ENCODE data around the gene GLT1D1.

DNA sequence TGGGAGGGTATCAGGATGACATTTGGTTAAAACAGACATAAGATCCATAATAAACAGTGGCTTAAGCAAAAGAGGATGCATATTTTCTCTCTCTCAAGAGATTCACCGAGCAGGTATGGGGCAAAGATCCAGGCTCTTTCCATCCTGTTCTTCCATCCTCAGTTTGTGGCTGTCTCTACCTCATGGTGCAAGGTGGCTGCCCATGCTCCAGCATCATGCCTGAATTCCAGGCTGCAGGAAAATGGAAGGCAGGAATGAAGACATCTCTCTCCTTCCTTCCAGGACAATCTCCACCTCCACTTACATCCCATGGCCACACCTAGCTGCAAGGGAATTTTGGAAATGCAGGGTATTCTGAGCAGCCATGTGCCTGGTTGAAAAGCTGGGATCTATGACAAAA lies 136.0 kb downstream of the GLT1D1 start:
- TF ChIP-seq, protein P1, sequence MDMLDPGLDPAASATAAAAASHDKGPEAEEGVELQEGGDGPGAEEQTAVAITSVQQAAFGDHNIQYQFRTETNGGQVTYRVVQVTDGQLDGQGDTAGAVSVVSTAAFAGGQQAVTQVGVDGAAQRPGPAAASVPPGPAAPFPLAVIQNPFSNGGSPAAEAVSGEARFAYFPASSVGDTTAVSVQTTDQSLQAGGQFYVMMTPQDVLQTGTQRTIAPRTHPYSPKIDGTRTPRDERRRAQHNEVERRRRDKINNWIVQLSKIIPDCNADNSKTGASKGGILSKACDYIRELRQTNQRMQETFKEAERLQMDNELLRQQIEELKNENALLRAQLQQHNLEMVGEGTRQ (IDR thresholded peaks at IDR 0.05; ENCODE audit: borderline replicate concordance, low read depth, low read length), result no peak
- TF ChIP-seq, protein P2, sequence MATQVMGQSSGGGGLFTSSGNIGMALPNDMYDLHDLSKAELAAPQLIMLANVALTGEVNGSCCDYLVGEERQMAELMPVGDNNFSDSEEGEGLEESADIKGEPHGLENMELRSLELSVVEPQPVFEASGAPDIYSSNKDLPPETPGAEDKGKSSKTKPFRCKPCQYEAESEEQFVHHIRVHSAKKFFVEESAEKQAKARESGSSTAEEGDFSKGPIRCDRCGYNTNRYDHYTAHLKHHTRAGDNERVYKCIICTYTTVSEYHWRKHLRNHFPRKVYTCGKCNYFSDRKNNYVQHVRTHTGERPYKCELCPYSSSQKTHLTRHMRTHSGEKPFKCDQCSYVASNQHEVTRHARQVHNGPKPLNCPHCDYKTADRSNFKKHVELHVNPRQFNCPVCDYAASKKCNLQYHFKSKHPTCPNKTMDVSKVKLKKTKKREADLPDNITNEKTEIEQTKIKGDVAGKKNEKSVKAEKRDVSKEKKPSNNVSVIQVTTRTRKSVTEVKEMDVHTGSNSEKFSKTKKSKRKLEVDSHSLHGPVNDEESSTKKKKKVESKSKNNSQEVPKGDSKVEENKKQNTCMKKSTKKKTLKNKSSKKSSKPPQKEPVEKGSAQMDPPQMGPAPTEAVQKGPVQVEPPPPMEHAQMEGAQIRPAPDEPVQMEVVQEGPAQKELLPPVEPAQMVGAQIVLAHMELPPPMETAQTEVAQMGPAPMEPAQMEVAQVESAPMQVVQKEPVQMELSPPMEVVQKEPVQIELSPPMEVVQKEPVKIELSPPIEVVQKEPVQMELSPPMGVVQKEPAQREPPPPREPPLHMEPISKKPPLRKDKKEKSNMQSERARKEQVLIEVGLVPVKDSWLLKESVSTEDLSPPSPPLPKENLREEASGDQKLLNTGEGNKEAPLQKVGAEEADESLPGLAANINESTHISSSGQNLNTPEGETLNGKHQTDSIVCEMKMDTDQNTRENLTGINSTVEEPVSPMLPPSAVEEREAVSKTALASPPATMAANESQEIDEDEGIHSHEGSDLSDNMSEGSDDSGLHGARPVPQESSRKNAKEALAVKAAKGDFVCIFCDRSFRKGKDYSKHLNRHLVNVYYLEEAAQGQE (IDR thresholded peaks at IDR 0.05; ENCODE audit: low read depth, low read length), result no peak
- TF ChIP-seq GABPA (IDR thresholded peaks at IDR 0.05; ENCODE audit: low read depth) (no peak), RAD21 (IDR thresholded peaks at IDR 0.05; ENCODE audit: low read length) (no peak), TEAD4 (IDR thresholded peaks at IDR 0.05; ENCODE audit: borderline replicate concordance, insufficient read depth) (no peak)
- TF ChIP-seq, protein P3, sequence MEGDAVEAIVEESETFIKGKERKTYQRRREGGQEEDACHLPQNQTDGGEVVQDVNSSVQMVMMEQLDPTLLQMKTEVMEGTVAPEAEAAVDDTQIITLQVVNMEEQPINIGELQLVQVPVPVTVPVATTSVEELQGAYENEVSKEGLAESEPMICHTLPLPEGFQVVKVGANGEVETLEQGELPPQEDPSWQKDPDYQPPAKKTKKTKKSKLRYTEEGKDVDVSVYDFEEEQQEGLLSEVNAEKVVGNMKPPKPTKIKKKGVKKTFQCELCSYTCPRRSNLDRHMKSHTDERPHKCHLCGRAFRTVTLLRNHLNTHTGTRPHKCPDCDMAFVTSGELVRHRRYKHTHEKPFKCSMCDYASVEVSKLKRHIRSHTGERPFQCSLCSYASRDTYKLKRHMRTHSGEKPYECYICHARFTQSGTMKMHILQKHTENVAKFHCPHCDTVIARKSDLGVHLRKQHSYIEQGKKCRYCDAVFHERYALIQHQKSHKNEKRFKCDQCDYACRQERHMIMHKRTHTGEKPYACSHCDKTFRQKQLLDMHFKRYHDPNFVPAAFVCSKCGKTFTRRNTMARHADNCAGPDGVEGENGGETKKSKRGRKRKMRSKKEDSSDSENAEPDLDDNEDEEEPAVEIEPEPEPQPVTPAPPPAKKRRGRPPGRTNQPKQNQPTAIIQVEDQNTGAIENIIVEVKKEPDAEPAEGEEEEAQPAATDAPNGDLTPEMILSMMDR (IDR thresholded peaks at IDR 0.05), result no peak
- TF ChIP-seq, protein P4, sequence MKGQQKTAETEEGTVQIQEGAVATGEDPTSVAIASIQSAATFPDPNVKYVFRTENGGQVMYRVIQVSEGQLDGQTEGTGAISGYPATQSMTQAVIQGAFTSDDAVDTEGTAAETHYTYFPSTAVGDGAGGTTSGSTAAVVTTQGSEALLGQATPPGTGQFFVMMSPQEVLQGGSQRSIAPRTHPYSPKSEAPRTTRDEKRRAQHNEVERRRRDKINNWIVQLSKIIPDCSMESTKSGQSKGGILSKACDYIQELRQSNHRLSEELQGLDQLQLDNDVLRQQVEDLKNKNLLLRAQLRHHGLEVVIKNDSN (IDR thresholded peaks at IDR 0.05; ENCODE audit: borderline replicate concordance, low read depth), result no peak
- TF ChIP-seq, protein P5, sequence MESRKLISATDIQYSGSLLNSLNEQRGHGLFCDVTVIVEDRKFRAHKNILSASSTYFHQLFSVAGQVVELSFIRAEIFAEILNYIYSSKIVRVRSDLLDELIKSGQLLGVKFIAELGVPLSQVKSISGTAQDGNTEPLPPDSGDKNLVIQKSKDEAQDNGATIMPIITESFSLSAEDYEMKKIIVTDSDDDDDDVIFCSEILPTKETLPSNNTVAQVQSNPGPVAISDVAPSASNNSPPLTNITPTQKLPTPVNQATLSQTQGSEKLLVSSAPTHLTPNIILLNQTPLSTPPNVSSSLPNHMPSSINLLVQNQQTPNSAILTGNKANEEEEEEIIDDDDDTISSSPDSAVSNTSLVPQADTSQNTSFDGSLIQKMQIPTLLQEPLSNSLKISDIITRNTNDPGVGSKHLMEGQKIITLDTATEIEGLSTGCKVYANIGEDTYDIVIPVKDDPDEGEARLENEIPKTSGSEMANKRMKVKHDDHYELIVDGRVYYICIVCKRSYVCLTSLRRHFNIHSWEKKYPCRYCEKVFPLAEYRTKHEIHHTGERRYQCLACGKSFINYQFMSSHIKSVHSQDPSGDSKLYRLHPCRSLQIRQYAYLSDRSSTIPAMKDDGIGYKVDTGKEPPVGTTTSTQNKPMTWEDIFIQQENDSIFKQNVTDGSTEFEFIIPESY (IDR thresholded peaks at IDR 0.05; ENCODE audit: borderline replicate concordance, low read depth), result no peak
